ENCODE data around the gene ETV4. TPM values are rescaled to one million over a fixed set of nuclear protein-coding genes. Genes with fewer than 3 reads are reported as not detected.

ETV4 gene
- total RNA-seq, 1 experiment from 2014 or later, result 147 TPM

- H3K4me1 ChIP-seq (ENCODE audit: insufficient read depth, low read length), result peaks cover 12% of the 10 kb centered on the region
- no peak overlapping the region for H3K4me2 ChIP-seq (ENCODE audit: low read length)
- no peaks in the 10 kb centered on the region for H3K9me3 ChIP-seq (ENCODE audit: low read length)
- H3K36me3 ChIP-seq (ENCODE audit: low read depth, low read length), result peaks cover 14% of the 10 kb centered on the region; the same call in 1 of the 2 replicates
- no peak overlapping the region for H2AFZ ChIP-seq (ENCODE audit: low read length)
- POLR2A ChIA-PET (ENCODE audit: unreplicated experiment), result no interaction called here
- CTCF ChIA-PET, result no interaction called here
- H3F3A ChIP-seq (ENCODE audit: low read length, unreplicated experiment), result no peaks in the 10 kb centered on the region
- H4K20me1 ChIP-seq (ENCODE audit: low read length), result no peaks in the 10 kb centered on the region
- TF ChIP-seq EZH2 (IDR thresholded peaks at IDR 0.05; ENCODE audit: low read length, unreplicated experiment) (no peak), EZH2phosphoT487 (IDR thresholded peaks at IDR 0.05; ENCODE audit: borderline replicate concordance, low read length) (no peak)
- TF ChIP-seq, protein P1, sequence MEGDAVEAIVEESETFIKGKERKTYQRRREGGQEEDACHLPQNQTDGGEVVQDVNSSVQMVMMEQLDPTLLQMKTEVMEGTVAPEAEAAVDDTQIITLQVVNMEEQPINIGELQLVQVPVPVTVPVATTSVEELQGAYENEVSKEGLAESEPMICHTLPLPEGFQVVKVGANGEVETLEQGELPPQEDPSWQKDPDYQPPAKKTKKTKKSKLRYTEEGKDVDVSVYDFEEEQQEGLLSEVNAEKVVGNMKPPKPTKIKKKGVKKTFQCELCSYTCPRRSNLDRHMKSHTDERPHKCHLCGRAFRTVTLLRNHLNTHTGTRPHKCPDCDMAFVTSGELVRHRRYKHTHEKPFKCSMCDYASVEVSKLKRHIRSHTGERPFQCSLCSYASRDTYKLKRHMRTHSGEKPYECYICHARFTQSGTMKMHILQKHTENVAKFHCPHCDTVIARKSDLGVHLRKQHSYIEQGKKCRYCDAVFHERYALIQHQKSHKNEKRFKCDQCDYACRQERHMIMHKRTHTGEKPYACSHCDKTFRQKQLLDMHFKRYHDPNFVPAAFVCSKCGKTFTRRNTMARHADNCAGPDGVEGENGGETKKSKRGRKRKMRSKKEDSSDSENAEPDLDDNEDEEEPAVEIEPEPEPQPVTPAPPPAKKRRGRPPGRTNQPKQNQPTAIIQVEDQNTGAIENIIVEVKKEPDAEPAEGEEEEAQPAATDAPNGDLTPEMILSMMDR (conservative IDR thresholded peaks at IDR 0.05; ENCODE audit: low read depth, low read length), result no peak
- H3K79me2 ChIP-seq (ENCODE audit: low read length), result peaks cover 10% of the 10 kb centered on the region
- H3K9me2 ChIP-seq (replicated peaks; ENCODE audit: low read length), result no peaks in the 10 kb centered on the region
- intact Hi-C loops (cut with micrococcal nuclease), result no loop called here
- ATAC-seq, result no peak
- no peak overlapping the region for H3K4me3 ChIP-seq (ENCODE audit: low read length)
- H3K27ac ChIP-seq (ENCODE audit: low read length), result no peak overlapping the region
- H3K27me3 ChIP-seq (ENCODE audit: low read length), result no peaks in the 10 kb centered on the region
- DNase-seq, result no peak
- H3K9ac ChIP-seq (ENCODE audit: low read length), result no peak overlapping the region
- BruUV-seq (replicated peaks), result no TSS peak
Measured at GRCh38 chr17:43534909-43535308, 11.2 kb downstream of the ETV4 start.

DNA sequence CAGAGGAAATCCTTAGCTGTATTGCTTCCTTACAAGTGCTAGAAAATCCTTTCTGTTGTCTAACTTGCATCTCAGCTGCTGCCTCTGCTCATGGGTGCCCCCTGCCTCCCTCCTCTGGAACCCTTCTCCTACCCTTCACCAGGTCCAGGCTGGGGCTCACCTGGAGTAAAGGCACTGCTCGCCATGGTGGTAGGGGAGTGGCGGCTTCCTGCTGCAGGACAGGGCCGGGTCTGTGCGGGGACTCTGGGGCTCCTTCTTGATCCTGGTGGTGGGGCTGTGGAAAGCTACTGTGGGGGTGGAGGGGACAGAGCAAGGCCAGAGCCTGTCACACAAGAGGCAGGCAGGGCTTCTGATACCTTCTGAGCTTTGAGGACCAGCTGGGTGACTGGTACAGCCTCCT lies 12.4 kb downstream of the ETV4 start:
- TF ChIP-seq, protein P1 (conservative IDR thresholded peaks at IDR 0.05; ENCODE audit: low read depth, low read length), result peak; percentile 26; the same call in 1 of the 2 replicates
- TF ChIP-seq EZH2phosphoT487 (IDR thresholded peaks at IDR 0.05; ENCODE audit: borderline replicate concordance, low read length), result no peak
- TF ChIP-seq EZH2 (IDR thresholded peaks at IDR 0.05; ENCODE audit: low read length, unreplicated experiment), result no peak
- no peak overlapping the region for H2AFZ ChIP-seq (ENCODE audit: low read length)
- no TSS peak for BruUV-seq (replicated peaks)
- ChIA-PET CTCF (no interaction called here), POLR2A (ENCODE audit: unreplicated experiment) (no interaction called here)
- no peak overlapping the region for H3K4me3 ChIP-seq (ENCODE audit: low read length)
- H3K27ac ChIP-seq (ENCODE audit: low read length), result no peak overlapping the region
- no peak for DNase-seq
- H3K27me3 ChIP-seq (ENCODE audit: low read length), result no peaks in the 10 kb centered on the region
- no peak overlapping the region for H3K4me2 ChIP-seq (ENCODE audit: low read length)
- no peaks in the 10 kb centered on the region for H4K20me1 ChIP-seq (ENCODE audit: low read length)
- intact Hi-C loops (cut with micrococcal nuclease), result no loop called here
- no peak overlapping the region for H3K9ac ChIP-seq (ENCODE audit: low read length)
- H3K36me3 ChIP-seq (ENCODE audit: low read depth, low read length), result peaks cover 25% of the 10 kb centered on the region; the same call in 1 of the 2 replicates
- H3K4me1 ChIP-seq (ENCODE audit: insufficient read depth, low read length), result peaks cover 12% of the 10 kb centered on the region
- H3F3A ChIP-seq (ENCODE audit: low read length, unreplicated experiment), result no peaks in the 10 kb centered on the region
- H3K79me2 ChIP-seq (ENCODE audit: low read length), result no peaks in the 10 kb centered on the region
- H3K9me3 ChIP-seq (ENCODE audit: low read length), result no peaks in the 10 kb centered on the region
- H3K9me2 ChIP-seq (replicated peaks; ENCODE audit: low read length), result no peaks in the 10 kb centered on the region
- no peak; the same call in 1 of the 2 replicates for ATAC-seq

DNA sequence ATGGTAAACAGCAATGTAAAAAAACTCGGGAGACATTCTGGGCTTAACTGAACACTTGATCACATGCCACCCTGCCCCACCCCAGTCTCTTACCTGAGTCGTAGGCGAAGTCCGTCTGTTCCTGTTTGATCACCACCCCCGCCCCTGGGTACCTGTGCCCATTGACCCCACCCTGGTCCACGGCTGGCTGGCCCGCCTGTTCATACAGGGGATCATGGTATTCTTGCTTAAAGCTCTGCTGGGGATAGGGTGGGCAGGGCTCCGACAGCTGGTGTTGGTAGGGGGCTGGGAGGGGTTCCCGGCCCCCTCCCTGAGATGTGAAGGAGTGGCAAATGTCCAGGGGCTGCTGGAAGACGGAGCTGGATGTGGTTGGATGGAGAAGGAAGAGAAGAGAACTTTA lies 13.6 kb downstream of the ETV4 start:
- POLR2A ChIA-PET (ENCODE audit: unreplicated experiment), result no interaction called here
- no TSS peak for BruUV-seq (replicated peaks)
- TF ChIP-seq, protein P1 (conservative IDR thresholded peaks at IDR 0.05; ENCODE audit: low read depth, low read length), result no peak
- TF ChIP-seq EZH2phosphoT487 (IDR thresholded peaks at IDR 0.05; ENCODE audit: borderline replicate concordance, low read length) (no peak), EZH2 (IDR thresholded peaks at IDR 0.05; ENCODE audit: low read length, unreplicated experiment) (no peak)

More for the DNA sequence above, 13.6 kb downstream of the ETV4 start:
- CTCF ChIA-PET, result interaction anchor here (0.6 kb wide), 1 partner anchor 45 kb away, joined by 3 read pairs; no protein-coding TSS in a partner anchor
- no peak overlapping the region for H3K4me3 ChIP-seq (ENCODE audit: low read length)
- intact Hi-C loops (cut with micrococcal nuclease), result no loop called here
- H3K4me2 ChIP-seq (ENCODE audit: low read length), result no peak overlapping the region
- H3K36me3 ChIP-seq (ENCODE audit: low read depth, low read length), result peaks cover 29% of the 10 kb centered on the region; the same call in 1 of the 2 replicates
- H3F3A ChIP-seq (ENCODE audit: low read length, unreplicated experiment), result no peaks in the 10 kb centered on the region
- no peaks in the 10 kb centered on the region for H3K79me2 ChIP-seq (ENCODE audit: low read length)
- no peak overlapping the region for H2AFZ ChIP-seq (ENCODE audit: low read length)
- H3K9me3 ChIP-seq (ENCODE audit: low read length), result no peaks in the 10 kb centered on the region
- no peak overlapping the region for H3K9ac ChIP-seq (ENCODE audit: low read length)
- peaks cover 12% of the 10 kb centered on the region for H3K4me1 ChIP-seq (ENCODE audit: insufficient read depth, low read length)
- no peak for ATAC-seq
- H3K27ac ChIP-seq (ENCODE audit: low read length), result no peak overlapping the region
- DNase-seq, result no peak
- no peaks in the 10 kb centered on the region for H3K9me2 ChIP-seq (replicated peaks; ENCODE audit: low read length)
- H4K20me1 ChIP-seq (ENCODE audit: low read length), result no peaks in the 10 kb centered on the region
- H3K27me3 ChIP-seq (ENCODE audit: low read length), result no peaks in the 10 kb centered on the region
